Thyroid gland (tissue), 4 donors: Measurements from ENCODE around the gene AGAP2. TPM values are rescaled to one million over a fixed set of nuclear protein-coding genes. Genes with fewer than 3 reads are reported as not detected.
"Not testable (repeated sequence)": the region's sequence is repeated elsewhere in the genome, so short reads cannot be mapped to it uniquely, and the experiment has no call there.

Source experiments
- DNase-seq, 2 donors: peaks; one replicate each; pipeline ENCODE4 v3.0.0-alpha.2; 2019
- H3K27ac ChIP-seq, 3 donors: fragments of 200-600 bp; sonication (generic); 1 replicate in 2 of 3; 2 replicates in 1 of 3; pipeline ENCODE4 v1.5.1; 2016 to 2019; ENCODE audit warnings: mild to moderate bottlenecking in 1 of 3, moderate library complexity in 1 of 3
- H3K27me3 ChIP-seq: fragments of 200-600 bp; sonication (generic); one replicate; pipeline ENCODE4 v1.5.1; 2019
- H3K36me3 ChIP-seq, 2 donors: fragments of 200-600 bp; sonication (generic); one replicate each; pipeline ENCODE4 v1.5.1; 2016 to 2019
- H3K4me1 ChIP-seq, 2 donors: fragments of 200-600 bp; sonication (generic); one replicate each; pipeline ENCODE4 v1.5.1; 2017 to 2019
- H3K4me3 ChIP-seq, 3 donors: fragments of 200-600 bp; sonication (generic); replicated peaks in 1 of 3; 1 replicate in 2 of 3; 2 replicates in 1 of 3; pipeline ENCODE4 v1.5.1; 2016; ENCODE audit warnings: mild to moderate bottlenecking in 1 of 3
- H3K9me3 ChIP-seq: fragments of 200-600 bp; sonication (generic); one replicate; pipeline ENCODE4 v1.5.1; 2017
- CTCF ChIP-seq, 6 experiments: fragments of 200-600 bp in 3 of 6; fragments of 450-650 bp in 3 of 6; sonication (generic) in 3 of 6; IDR thresholded peaks; one replicate each; pipeline ENCODE4 v1.5.1; 2016 to 2019; ENCODE audit warnings: antibody characterized with exemption in 6 of 6, mild to moderate bottlenecking in 2 of 6, inconsistent platforms in 1 of 6, moderate library complexity in 1 of 6
- POLR2A ChIP-seq, 2 donors: fragments of 450-650 bp; IDR thresholded peaks; one replicate each; pipeline ENCODE4 v1.6.1; 2017; ENCODE audit warnings: antibody characterized with exemption in 2 of 2, mild to moderate bottlenecking in 2 of 2, moderate library complexity in 1 of 2
- WGBS, 2 donors: methylation state at CpG; one replicate each; pipeline ENCODE4 v1.1.5; 2017; 5-methylcytosine and 5-hydroxymethylcytosine counted together
- intact Hi-C: fragments of 100-400 bp; cut with DNase I; formaldehyde crosslinking; loops from one replicate; pipeline ENCODE4 v1.15.1; 2023
- total RNA-seq, 4 donors: library from RNA; depleted of rRNA; stranded (reverse); fragments of >200 nt; gene quantifications; one replicate each; pipeline ENCODE4 v1.2.3, GENCODE V29; 2016

The AGAP2 gene
- total RNA-seq, 4 donors from 2014 or later: 0.45 to 1.3 (median 0.80) TPM

DNA sequence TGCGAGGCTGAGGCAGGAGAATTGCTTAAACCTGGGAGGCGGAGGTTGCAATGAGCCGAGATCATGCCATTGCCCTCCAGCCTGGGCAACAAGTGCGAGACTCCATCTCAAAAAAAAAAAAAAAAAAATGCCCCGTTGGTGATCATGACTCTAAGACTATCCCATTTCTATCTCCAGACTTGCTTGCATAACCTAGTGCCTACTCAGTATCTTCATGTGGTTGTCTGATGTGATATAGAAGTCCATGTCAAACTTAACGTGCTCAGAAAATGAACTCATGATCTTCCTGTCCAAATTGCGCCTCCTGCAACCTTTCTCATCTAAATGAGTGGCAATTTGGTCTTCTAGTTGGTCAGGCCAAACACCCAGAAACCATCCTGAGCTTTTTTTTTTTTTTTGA, 39.4 kb upstream of the AGAP2 start:
- Histone ChIP-seq H3K36me3 (no peaks in the 10 kb centered on the region), H3K4me3 (no peak overlapping the region), H3K27me3 (no peaks in the 10 kb centered on the region), H3K9me3 (no peaks in the 10 kb centered on the region), H3K4me1 (peaks cover 14 to 33% of the 10 kb centered on the region in 2 donors), H3K27ac (no peak overlapping the region)
- intact Hi-C loops: no loop called here
- TF ChIP-seq CTCF (IDR thresholded peaks at IDR 0.05): no peak
- no peak for TF ChIP-seq POLR2A (IDR thresholded peaks at IDR 0.05)
- WGBS, 2 donors: 92 to 98% methylated on average over 7 of the region's 7 CpGs
- no peak for DNase-seq

- no peak overlapping the region for H3K4me3 ChIP-seq
- no peaks in the 10 kb centered on the region for H3K36me3 ChIP-seq
- no peak for DNase-seq
- H3K27ac ChIP-seq: no peak overlapping the region
- no peaks in the 10 kb centered on the region for H3K27me3 ChIP-seq
- 90 to 94% methylated on average over 7 of the region's 7 CpGs for WGBS, 2 donors
- intact Hi-C loops: no loop called here
- H3K4me1 ChIP-seq: peaks cover 16 to 33% of the 10 kb centered on the region in 2 donors
- H3K9me3 ChIP-seq: no peaks in the 10 kb centered on the region
- TF ChIP-seq CTCF (IDR thresholded peaks at IDR 0.05) (no peak), POLR2A (IDR thresholded peaks at IDR 0.05) (no peak)
Observed at GRCh38 chr12:57777367-57777766, 38.8 kb upstream of the AGAP2 start.

- WGBS, 2 donors: 82 to 89% methylated on average over 2 of the region's 2 CpGs
Observed at GRCh38 chr12:57776247-57776587, 37.7 kb upstream of the AGAP2 start.

GRCh38 chr12:57775563-57776246, 37.2 kb upstream of the AGAP2 start:
- Histone ChIP-seq H3K4me1 (peaks cover 23 to 36% of the 10 kb centered on the region in 2 donors), H3K9me3 (no peaks in the 10 kb centered on the region), H3K36me3 (no peaks in the 10 kb centered on the region), H3K27me3 (no peaks in the 10 kb centered on the region), H3K4me3 (no peak overlapping the region), H3K27ac (no peak overlapping the region)
- no peak for DNase-seq
- TF ChIP-seq POLR2A (IDR thresholded peaks at IDR 0.05) (no peak), CTCF (IDR thresholded peaks at IDR 0.05) (no peak)
- intact Hi-C loops: no loop called here
- 77 to 82% methylated on average over 4 of the region's 4 CpGs for WGBS, 2 donors

More at GRCh38 chr12:57776247-57776587, 37.7 kb upstream of the AGAP2 start:
- intact Hi-C loops: no loop called here
- Histone ChIP-seq H3K4me3 (no peak overlapping the region), H3K4me1 (peaks cover 19 to 31% of the 10 kb centered on the region in 2 donors), H3K27ac (no peak overlapping the region), H3K9me3 (no peaks in the 10 kb centered on the region), H3K36me3 (no peaks in the 10 kb centered on the region), H3K27me3 (no peaks in the 10 kb centered on the region)
- TF ChIP-seq POLR2A (IDR thresholded peaks at IDR 0.05): no peak
- no peak for TF ChIP-seq CTCF (IDR thresholded peaks at IDR 0.05)
- no peak for DNase-seq

DNA sequence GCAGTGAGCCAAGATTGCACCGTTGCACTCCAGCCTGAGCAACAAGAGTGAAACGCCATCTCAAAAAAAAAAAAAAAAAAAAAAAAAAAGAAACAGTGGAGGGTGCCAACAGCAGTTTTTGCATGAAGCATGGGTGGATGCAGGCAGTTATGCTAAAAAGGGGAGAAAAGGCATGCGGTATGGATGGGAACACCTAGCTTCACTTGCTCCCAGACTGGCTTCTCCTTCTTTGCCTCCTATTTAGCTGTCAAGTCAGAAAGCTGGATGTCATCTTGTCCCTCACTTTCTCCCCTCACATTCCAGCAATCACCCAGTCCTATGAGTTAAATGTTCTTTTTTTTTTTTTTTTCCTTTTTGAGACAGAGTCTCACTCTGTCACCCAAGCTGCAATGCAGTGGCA, 36.5 kb upstream of the AGAP2 start:
- no peak for DNase-seq
- Histone ChIP-seq H3K4me1 (peaks cover 23 to 35% of the 10 kb centered on the region in 2 donors), H3K36me3 (no peaks in the 10 kb centered on the region), H3K27ac (no peak overlapping the region), H3K4me3 (no peak overlapping the region), H3K27me3 (no peaks in the 10 kb centered on the region), H3K9me3 (no peaks in the 10 kb centered on the region)
- TF ChIP-seq CTCF (IDR thresholded peaks at IDR 0.05) (no peak), POLR2A (IDR thresholded peaks at IDR 0.05) (no peak)
- intact Hi-C loops: no loop called here
- whole genome bisulfite sequencing, 2 donors: 93 to 96% methylated on average over 3 of the region's 3 CpGs

DNA sequence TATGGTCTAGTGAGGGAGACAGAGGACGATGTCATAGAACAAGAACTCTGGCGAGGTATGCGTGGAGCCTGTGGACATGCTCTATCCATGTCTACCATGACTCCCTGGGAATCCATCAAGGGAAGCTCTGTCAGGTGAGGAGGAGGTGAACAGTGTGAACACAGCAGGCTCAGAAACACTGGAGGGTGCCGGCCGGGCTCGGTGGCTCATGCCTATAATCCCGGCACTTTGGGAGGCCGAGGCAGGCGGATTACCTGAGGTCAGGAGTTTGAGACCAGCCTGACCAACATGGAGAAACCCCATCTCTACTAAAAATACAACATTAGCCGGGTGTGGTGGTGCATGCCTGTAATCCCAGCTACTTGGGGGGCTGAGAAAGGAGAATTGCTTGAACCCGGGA, 36.1 kb upstream of the AGAP2 start:
- peaks cover 20 to 31% of the 10 kb centered on the region in 2 donors for H3K4me1 ChIP-seq
- H3K27ac ChIP-seq, H3K36me3 ChIP-seq, DNase-seq, H3K27me3 ChIP-seq, H3K9me3 ChIP-seq, intact Hi-C loops, H3K4me3 ChIP-seq: not testable (repeated sequence)
- WGBS, 2 donors: 92 to 94% methylated on average over 11 of the region's 11 CpGs
